Mesodermal cell (in vitro differentiated cells): ENCODE results near the gene GPC5.

Source experiments
- H3K27ac ChIP-seq: 2 replicates; pipeline ENCODE4 v1.7.0; 2013; ENCODE audit warnings: mild to moderate bottlenecking, low read depth, low read length, moderate library complexity; ENCODE audit not compliant: severe bottlenecking
- H3K36me3 ChIP-seq: 2 replicates; pipeline ENCODE4 v1.7.1; 2013; ENCODE audit warnings: mild to moderate bottlenecking, low read length, moderate library complexity; ENCODE audit not compliant: control insufficient read depth, insufficient read depth
- H3K4me1 ChIP-seq: one replicate; pipeline ENCODE4 v1.7.1; 2013; ENCODE audit warnings: mild to moderate bottlenecking, low read length; ENCODE audit not compliant: insufficient read depth, control insufficient read depth, poor library complexity, severe bottlenecking
- H3K4me3 ChIP-seq: 2 replicates; pipeline ENCODE4 v1.7.0; 2013; ENCODE audit warnings: low read length, control low read depth, mild to moderate bottlenecking; ENCODE audit not compliant: insufficient read depth, poor library complexity, severe bottlenecking; ENCODE audit errors: extremely low read depth
- H3K9me3 ChIP-seq: 2 replicates; pipeline ENCODE4 v1.7.1; 2013; ENCODE audit warnings: mild to moderate bottlenecking, low read length, moderate library complexity; ENCODE audit not compliant: control insufficient read depth
- WGBS, 2 experiments: methylation state at CpG; one replicate each; pipeline ENCODE4 v1.1.5; 2013; ENCODE audit warnings: missing lambda C conversion rate in 2 of 2; ENCODE audit not compliant: insufficient coverage in 2 of 2; 5-methylcytosine and 5-hydroxymethylcytosine counted together

The GPC5 gene

DNA sequence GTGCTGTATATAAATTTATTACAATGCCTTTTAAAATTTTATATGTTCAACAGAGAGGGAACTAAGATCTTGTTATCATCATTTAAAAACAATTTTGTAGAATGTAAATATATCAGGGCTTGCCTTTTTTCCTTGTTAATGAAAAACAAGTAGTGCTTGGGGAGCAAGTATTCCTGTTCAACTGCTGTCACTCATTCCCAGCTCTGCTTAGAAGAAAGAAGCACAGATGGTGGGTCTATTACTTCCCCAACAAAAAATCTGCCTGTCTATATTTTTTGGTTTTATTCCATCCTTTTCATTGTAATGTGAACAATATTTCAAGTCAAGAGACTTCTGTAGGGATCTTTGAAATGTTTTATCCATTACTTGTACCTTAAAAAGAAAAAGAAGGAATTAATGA lies 503.9 kb downstream of the GPC5 start:
- Histone ChIP-seq H3K36me3 (no peaks in the 10 kb centered on the region), H3K27ac (no peak overlapping the region), H3K4me1 (no peaks in the 10 kb centered on the region), H3K4me3 (no peak overlapping the region), H3K9me3 (no peaks in the 10 kb centered on the region)

DNA sequence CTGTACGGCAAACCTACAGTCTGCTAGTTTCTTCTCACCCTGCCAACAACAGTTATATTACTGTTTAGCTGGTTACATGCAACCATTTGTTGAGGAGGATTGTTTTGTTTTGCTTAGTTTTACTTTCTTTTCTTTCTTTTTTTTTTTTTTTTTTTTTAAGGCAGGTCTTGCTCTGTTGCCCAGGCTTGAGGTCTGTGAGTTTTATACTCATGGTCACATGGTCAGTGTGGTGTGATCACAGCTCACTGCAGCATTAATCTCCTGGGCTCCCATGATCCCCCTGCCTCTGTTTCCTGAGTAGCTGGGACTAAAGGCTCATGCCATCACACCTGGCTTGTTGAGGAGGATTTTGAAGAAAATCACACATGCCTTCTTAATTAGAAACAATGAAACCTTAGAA lies 505.6 kb downstream of the GPC5 start:
- Histone ChIP-seq H3K4me1 (no peaks in the 10 kb centered on the region), H3K27ac (no peak overlapping the region), H3K36me3 (no peaks in the 10 kb centered on the region), H3K4me3 (no peak overlapping the region), H3K9me3 (no peaks in the 10 kb centered on the region)
- no CpG with 5 or more reads among the region's 1 CpG for WGBS, 2 experiments

DNA sequence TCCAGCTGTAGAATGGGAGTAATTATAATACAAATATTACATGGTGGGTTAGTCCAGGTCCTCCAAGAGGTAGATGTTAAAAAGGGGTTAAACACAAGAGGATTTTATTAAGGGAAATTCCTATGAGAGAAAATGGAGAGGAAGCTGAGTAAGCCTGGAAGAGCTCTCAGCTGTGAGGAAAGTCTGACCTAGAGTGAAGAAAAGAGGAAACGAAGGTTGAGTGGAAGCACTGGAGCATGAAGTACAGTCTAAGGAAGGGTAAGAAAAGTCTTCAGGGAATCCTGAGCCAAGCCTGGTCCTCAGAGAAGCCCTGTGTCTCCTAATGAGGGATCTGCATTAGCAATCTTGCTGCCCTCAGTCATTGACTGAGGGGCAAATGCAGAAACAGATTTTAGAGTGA lies 506.2 kb downstream of the GPC5 start:
- Histone ChIP-seq H3K4me1 (no peaks in the 10 kb centered on the region), H3K36me3 (no peaks in the 10 kb centered on the region), H3K27ac (no peak overlapping the region), H3K4me3 (no peak overlapping the region), H3K9me3 (no peaks in the 10 kb centered on the region)
- WGBS, 2 experiments: 70 to 80% methylated on average over 1 of the region's 1 CpG

DNA sequence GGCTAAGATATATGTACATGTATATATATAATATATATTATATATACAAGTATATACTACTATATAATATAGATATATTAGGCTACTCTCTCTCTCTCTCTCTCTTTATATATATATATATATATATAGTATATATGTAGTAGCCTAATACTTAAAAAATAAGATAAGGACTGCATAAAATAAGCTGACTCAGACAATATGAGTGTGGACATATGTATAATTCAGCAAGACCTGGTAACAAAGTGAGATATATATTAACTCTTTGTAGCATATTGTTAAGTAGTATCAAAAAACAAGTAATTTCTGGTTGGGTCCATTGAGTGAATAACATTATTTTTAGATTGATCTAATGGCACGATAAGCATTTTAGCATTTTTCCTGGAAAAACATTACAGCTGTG lies 509.0 kb downstream of the GPC5 start:
- no peaks in the 10 kb centered on the region for H3K4me1 ChIP-seq
- WGBS, 2 experiments: 90% methylated on average over 1 of the region's 1 CpG; no CpG with 5 or more reads in 1 of the 2 experiments
- no peak overlapping the region for H3K27ac ChIP-seq
- H3K4me3 ChIP-seq: no peak overlapping the region
- no peaks in the 10 kb centered on the region for H3K9me3 ChIP-seq
- H3K36me3 ChIP-seq: no peaks in the 10 kb centered on the region

DNA sequence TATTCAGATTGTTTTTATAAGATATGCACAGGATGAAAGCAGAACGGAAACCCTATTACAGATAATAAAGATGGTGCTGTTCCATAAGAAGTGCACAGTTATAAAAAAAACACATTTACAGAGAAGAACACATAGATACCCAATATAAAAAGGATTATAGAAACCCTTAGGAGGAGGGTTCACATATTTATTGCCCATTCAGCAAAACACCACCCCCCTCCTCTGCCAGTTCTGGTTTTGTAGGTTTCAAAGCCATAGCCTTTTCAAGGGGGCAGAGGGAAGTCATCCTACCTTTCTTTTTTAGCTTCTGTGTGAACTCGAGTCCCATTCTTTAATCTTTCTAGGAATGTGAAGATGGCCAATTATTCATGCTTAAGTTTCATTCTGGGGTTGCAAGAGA lies 511.2 kb downstream of the GPC5 start:
- no peaks in the 10 kb centered on the region for H3K9me3 ChIP-seq
- no peaks in the 10 kb centered on the region for H3K4me1 ChIP-seq
- H3K27ac ChIP-seq: no peak overlapping the region
- H3K4me3 ChIP-seq: no peak overlapping the region
- H3K36me3 ChIP-seq: no peaks in the 10 kb centered on the region
- WGBS, 2 experiments: no CpG with 5 or more reads among the region's 2 CpGs

DNA sequence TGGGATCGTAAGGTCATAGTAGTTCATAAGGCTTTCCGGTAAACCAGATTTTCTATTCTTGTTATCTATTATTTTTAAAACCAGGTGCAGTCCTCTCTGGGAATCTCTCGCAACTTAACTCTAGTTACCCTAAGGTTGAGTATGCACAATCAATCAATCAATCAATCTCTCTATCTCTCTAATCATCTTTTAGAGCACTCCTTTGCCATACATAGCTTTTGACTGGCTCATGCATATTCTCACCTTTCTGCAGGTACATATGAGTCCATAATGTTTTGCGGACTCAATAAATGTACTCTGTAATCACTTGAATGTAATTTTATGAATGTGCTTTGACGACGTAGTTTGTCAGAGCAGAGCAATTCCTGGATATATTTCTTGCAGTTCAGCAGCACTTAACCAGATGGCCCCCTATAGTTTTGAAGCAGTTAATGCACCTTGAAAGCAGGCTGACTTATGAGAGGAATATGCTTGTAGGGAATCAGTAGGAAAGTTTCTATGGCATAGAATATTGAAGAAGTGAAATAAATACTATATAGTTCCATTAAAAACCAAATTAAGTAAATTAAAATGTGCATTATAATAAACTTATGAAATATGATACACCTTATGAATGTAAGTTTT lies 524.7 kb downstream of the GPC5 start:
- Histone ChIP-seq H3K4me3 (no peak overlapping the region), H3K36me3 (no peaks in the 10 kb centered on the region), H3K4me1 (no peaks in the 10 kb centered on the region), H3K27ac (no peak overlapping the region), H3K9me3 (no peaks in the 10 kb centered on the region)
- 79 to 90% methylated on average over 1 to 5 of the region's 6 CpGs for WGBS, 2 experiments

DNA sequence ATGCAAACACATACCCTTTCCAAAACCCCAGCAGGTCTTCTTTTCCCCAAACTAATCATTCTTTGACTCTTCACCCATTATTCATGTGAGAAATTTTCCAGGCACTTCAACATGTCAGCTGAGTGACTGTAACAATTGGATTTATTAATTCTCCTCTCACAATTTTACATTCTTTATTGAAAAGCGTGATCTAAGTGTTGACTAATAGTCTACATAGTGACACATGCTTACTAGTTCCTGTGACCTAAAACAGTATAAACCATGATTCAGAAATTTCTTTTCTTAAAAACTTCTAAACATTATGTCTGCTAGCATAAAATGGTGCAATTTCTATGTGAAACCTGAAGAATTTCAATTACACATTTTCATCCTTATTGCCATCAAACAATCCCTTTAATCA lies 532.3 kb downstream of the GPC5 start:
- Histone ChIP-seq H3K27ac (no peak overlapping the region), H3K4me1 (no peaks in the 10 kb centered on the region), H3K4me3 (no peak overlapping the region), H3K9me3 (no peaks in the 10 kb centered on the region), H3K36me3 (no peaks in the 10 kb centered on the region)
- no CpG with 5 or more reads among the region's 1 CpG for WGBS, 2 experiments

DNA sequence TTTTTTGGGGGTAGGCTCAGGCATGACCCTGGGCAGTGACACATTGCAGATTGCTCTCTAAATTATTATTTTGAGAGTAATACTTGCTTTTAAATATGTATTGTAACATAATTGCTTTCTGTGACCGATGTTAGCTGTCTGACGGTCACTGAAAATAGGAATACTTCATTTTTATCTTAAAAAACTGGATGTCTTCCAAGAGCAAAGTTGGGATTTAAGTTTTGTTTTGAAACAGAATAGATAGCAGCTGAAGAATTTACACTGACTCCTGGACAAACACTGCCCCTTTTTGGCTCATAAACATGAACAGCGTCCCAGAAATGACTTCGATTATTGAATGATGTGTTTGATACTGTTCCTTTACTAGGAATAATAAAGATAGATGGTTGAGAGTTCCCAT lies 535.9 kb downstream of the GPC5 start:
- 83% methylated on average over 2 of the region's 4 CpGs; no CpG with 5 or more reads in 1 of the 2 experiments for WGBS, 2 experiments
- Histone ChIP-seq H3K36me3 (no peaks in the 10 kb centered on the region), H3K9me3 (no peaks in the 10 kb centered on the region), H3K4me1 (no peaks in the 10 kb centered on the region), H3K27ac (no peak overlapping the region), H3K4me3 (no peak overlapping the region)

DNA sequence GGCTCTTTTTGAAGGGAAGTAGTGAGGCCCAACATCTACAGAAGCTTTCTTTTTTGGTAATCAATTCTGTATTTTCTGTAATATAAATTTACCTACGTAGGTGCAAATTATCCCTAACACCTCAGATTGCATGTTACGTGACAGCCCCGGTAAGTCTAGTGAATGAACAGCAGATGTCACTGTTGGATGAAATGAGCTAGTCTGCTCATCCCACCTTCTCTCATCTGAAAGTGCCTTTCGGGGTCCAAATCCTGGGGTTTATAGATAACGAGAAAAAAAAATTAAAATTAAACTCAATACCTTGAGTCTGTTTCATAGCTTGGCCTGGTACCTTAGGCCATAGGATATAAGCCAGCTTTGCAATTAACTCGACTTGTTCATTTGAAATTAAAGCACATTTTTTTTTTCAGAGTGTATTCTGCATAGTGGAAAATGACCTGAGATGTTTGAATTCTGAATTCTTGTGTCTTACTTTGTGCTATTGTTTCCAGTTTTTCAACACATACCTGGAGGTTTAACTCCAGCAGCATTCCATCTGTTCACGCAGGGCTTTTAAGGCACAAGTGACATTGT lies 548.2 kb downstream of the GPC5 start:
- Histone ChIP-seq H3K36me3 (no peaks in the 10 kb centered on the region), H3K27ac (no peak overlapping the region), H3K4me1 (no peaks in the 10 kb centered on the region), H3K4me3 (no peak overlapping the region), H3K9me3 (no peaks in the 10 kb centered on the region)
- WGBS, 2 experiments: no CpG with 5 or more reads among the region's 7 CpGs

DNA sequence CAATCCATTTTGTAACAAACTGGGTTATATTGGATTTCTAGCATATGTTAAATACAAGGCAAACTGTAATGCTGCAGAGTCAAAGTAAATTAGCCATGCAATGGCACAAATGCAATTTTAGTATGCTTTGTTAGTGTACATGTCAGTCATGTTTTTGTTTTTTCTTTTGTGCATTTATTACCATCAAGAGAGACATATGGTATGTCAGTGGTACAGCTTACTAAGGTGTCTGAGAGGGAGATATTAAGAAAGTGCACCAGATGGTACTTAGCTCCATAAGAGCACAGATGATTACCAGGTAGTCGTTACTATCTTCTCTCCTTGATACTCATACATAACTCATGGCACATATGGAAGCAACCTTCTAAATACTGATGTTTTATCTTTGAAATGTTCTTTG lies 550.3 kb downstream of the GPC5 start:
- WGBS, 2 experiments: no CpG with 5 or more reads among the region's 1 CpG
- no peak overlapping the region for H3K4me3 ChIP-seq
- H3K9me3 ChIP-seq: no peaks in the 10 kb centered on the region
- no peak overlapping the region for H3K27ac ChIP-seq
- H3K4me1 ChIP-seq: no peaks in the 10 kb centered on the region
- H3K36me3 ChIP-seq: no peaks in the 10 kb centered on the region

DNA sequence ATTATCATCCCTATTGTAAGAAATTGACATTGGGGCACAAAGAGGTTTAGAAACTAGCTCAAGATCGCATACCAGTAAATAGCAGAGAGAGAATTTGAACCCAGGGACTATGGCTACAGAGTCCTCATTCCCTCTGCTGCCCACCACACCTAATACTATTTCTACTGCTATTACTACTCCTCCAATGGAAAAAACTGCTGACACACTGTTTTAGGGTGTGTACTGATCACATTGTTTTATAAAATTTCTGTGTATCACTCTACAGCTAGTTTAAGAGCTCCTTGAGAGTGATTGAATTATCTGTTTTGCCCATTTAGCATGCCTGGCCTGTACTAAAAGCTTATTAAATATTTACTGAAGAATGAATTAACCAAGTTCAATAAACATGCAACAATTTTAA lies 552.4 kb downstream of the GPC5 start:
- H3K4me1 ChIP-seq: no peaks in the 10 kb centered on the region
- no peak overlapping the region for H3K4me3 ChIP-seq
- H3K36me3 ChIP-seq: no peaks in the 10 kb centered on the region
- no peaks in the 10 kb centered on the region for H3K9me3 ChIP-seq
- WGBS, 2 experiments: no CpG with 5 or more reads among the region's 1 CpG
- H3K27ac ChIP-seq: no peak overlapping the region
